CD4-positive, alpha-beta T cell treated with Interleukin-10 for 1 hour (primary cell): ENCODE data around the gene DCDC2.

Experiments used
- DNase-seq: peaks from one replicate; pipeline ENCODE4 v3.0.0-alpha.2; 2020

DCDC2 gene

GRCh38 chr6:24140591-24140990 lies 217.3 kb downstream of the DCDC2 start:
- no peak for DNase-seq

DNA sequence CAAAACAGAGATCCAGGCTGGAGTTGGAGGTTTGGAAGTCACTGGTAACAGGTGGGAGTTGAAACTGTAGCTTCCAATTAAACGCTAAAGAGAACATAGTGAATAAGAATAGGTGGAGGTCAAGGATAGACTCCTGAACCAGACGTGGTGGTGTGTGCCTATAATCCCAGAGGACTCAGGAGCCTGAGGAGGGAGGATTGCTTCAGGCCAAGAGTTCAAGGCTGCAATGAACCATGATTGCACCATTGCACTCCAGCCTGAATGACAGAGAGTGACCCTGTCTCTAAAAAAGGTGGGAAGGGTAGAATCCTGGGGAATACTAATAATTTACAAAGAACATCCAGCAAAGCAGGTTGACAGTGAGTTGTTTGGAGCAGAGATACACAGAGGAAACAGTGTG lies 218.2 kb downstream of the DCDC2 start:
- DNase-seq, result no peak

- no peak for DNase-seq
These were observed 218.8 kb downstream of the DCDC2 start for GRCh38 chr6:24139080-24139479.

DNA sequence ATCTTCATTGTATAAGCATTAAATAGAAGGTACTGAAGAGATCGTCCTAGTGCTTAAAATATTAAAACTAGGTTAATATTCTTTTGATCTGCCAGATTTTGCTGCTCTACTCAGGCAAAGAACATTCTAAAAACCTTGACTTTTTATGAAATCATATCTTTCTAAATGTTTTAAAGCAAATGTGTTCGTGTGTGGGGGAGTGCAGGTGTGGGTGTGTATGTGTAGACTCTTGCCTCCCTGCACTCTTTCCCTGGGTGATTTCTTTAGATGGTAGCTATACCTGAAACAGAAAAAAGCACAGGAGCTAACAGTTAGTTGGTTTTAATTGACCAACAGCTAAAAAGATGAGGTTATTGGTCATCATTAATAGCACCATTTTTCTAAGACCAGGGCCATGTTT lies 226.1 kb downstream of the DCDC2 start:
- DNase-seq, result no peak

DNA sequence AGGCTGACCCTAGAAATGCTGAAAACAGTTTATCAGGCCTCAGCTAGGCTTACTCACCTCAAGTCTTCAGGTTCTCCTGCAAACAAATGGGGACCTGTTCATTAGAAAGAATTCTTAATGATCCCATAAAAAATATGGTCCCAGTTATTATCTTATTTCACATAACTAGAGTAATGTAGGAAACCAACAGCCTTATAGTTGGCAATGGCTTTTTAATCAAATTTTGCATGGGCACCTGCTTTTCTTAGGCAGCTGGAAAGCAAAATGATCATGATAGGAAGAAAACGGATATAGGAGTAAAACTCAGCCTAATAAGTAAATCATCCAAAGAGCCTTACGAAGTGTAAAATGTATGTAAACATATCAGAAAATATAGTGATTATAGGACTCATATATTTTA lies 230.5 kb downstream of the DCDC2 start:
- no peak for DNase-seq

- DNase-seq, result peak; percentile 6
These were observed 231.2 kb downstream of the DCDC2 start for GRCh38 chr6:24126586-24127192.

DNA sequence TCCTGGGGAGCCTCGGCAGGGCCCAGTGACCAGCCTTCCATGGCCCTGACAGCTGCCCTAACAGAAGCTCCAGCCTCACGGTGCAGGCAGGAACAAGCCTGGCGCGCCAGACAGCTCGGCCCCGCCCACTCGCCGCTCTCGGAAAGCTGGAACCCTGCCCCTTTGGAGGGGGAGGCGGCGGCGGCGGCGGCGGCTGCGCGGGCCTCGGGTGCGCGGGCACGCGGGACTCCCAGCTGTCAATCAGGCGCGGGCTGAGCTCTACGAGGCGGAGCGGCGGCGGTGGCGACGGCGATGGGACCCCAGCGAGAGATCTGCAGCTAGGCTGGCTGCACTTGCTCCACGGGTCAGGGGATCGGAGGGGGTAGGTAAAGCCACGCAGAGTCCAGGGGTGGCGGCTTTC lies 231.9 kb downstream of the DCDC2 start, which contains the start of gene NRSN1:
NRSN1 (plus strand) TSS at position 236 of the 400 bp plus-strand sequence. CDS start 8,113 bp downstream, outside the sequence.
- DNase-seq, result no peak

- DNase-seq, result no peak
These were observed 235.7 kb downstream of the DCDC2 start for GRCh38 chr6:24122139-24122538.
